Fibroblast of pulmonary artery (primary cell): Measurements from ENCODE around the gene ZBTB3.

Experiments
- DNase-seq: peaks from one replicate; pipeline ENCODE4 v3.0.0-alpha.2; 2010; ENCODE audit warnings: low read depth
- H3K4me3 ChIP-seq: replicated peaks from 2 replicates; pipeline ENCODE4 v1.5.1; 2011; ENCODE audit warnings: low read depth, mild to moderate bottlenecking, control low read depth, low read length, moderate library complexity
- CTCF ChIP-seq: IDR thresholded peaks from 2 replicates; pipeline ENCODE4 v1.5.1; 2011; ENCODE audit warnings: mild to moderate bottlenecking, control low read depth, low read length, inconsistent platforms; ENCODE audit errors: missing control alignments

Gene ZBTB3

GRCh38 chr11:62702246-62702645 is 51.7 kb downstream of the ZBTB3 start:
- no peak for DNase-seq
- H3K4me3 ChIP-seq = no peak overlapping the region
- TF ChIP-seq CTCF = no peak
